GM12878 (cell line): ENCODE measurements around the gene COQ10B. TPM values are rescaled to one million over a fixed set of nuclear protein-coding genes. Genes with fewer than 3 reads are reported as not detected.
A peak's percentile ranks its signal among the peaks of the same experiment; 100 is the strongest.

ENCODE experiments used
- ASH2L ChIP-seq: fragments of 300-600, 200-600 bp; sonication (generic); IDR thresholded peaks from 2 replicates; pipeline ENCODE4 v1.6.1; 2017; ENCODE audit warnings: low read depth, mild to moderate bottlenecking, borderline replicate concordance
- ATF7 ChIP-seq: fragments of 450-650 bp; IDR thresholded peaks from 2 replicates; pipeline ENCODE4 v1.6.1; 2016; ENCODE audit warnings: low read depth, mild to moderate bottlenecking
- BHLHE40 ChIP-seq, 2 experiments: fragments of 450-650 bp in 1 of 2; IDR thresholded peaks; 2 replicates each; pipeline ENCODE4 v1.6.1; 2011 to 2017; ENCODE audit warnings: low read depth in 2 of 2, borderline replicate concordance in 1 of 2, improper control_type of control experiment in 1 of 2, low read length in 1 of 2, mild to moderate bottlenecking in 1 of 2
- CBX3 ChIP-seq: fragments of 200-600 bp; sonication (generic); IDR thresholded peaks from 2 replicates; pipeline ENCODE4 v1.6.1; 2016; ENCODE audit warnings: low read depth, borderline replicate concordance
- CEBPB ChIP-seq, 2 experiments: fragments of 150-350 bp in 1 of 2; IDR thresholded peaks; 2 replicates each; pipeline ENCODE4 v1.6.1; 2012 to 2014; ENCODE audit warnings: low read depth in 2 of 2, low read length in 2 of 2, borderline replicate concordance in 1 of 2, inconsistent platforms in 1 of 2
- E2F8 ChIP-seq: fragments of 450-650 bp; IDR thresholded peaks from 2 replicates; pipeline ENCODE4 v1.6.1; 2018; ENCODE audit warnings: mild to moderate bottlenecking, low read depth, moderate library complexity; ENCODE audit not compliant: partially characterized antibody
- ELK1 ChIP-seq: IDR thresholded peaks from 2 replicates; pipeline ENCODE4 v1.6.1; 2012; ENCODE audit warnings: low read depth, low read length, improper control_type of control experiment
- IKZF1 ChIP-seq: fragments of 450-650 bp; conservative IDR thresholded peaks from 2 replicates; pipeline ENCODE4 v1.6.1; 2017; ENCODE audit warnings: antibody characterized with exemption, mild to moderate bottlenecking
- JUNB ChIP-seq: IDR thresholded peaks from 2 replicates; pipeline ENCODE4 v1.6.1; 2016; ENCODE audit warnings: antibody characterized with exemption, mild to moderate bottlenecking
- MEF2A ChIP-seq: IDR thresholded peaks from 2 replicates; pipeline ENCODE4 v1.6.1; 2011; ENCODE audit warnings: low read depth, mild to moderate bottlenecking, low read length, moderate library complexity; ENCODE audit not compliant: insufficient read depth
- MLLT1 ChIP-seq: fragments of 450-650 bp; IDR thresholded peaks from 2 replicates; pipeline ENCODE4 v1.6.1; 2016; ENCODE audit warnings: mild to moderate bottlenecking
- MTA2 ChIP-seq: fragments of 450-650 bp; IDR thresholded peaks from 2 replicates; pipeline ENCODE4 v1.6.1; 2016; ENCODE audit warnings: low read depth, mild to moderate bottlenecking, moderate library complexity
- MYB ChIP-seq: fragments of 150-350 bp; IDR thresholded peaks from 2 replicates; pipeline ENCODE4 v1.6.1; 2014; ENCODE audit warnings: mild to moderate bottlenecking, low read depth, low read length, borderline replicate concordance
- RAD51 ChIP-seq: fragments of 450-650 bp; IDR thresholded peaks from 2 replicates; pipeline ENCODE4 v1.6.1; 2016; ENCODE audit warnings: moderate library complexity, mild to moderate bottlenecking, inconsistent platforms
- RCOR1 ChIP-seq: conservative IDR thresholded peaks from 2 replicates; pipeline ENCODE4 v1.6.1; 2012; ENCODE audit warnings: low read depth, low read length, improper control_type of control experiment
- RUNX3 ChIP-seq: IDR thresholded peaks from 2 replicates; pipeline ENCODE4 v1.6.1; 2012; ENCODE audit warnings: low read length, inconsistent platforms
- SKIL ChIP-seq: fragments of 450-650 bp; IDR thresholded peaks from 2 replicates; pipeline ENCODE4 v1.6.1; 2017; ENCODE audit warnings: mild to moderate bottlenecking, low read depth, inconsistent platforms; ENCODE audit not compliant: poor library complexity, severe bottlenecking
- SMAD1 ChIP-seq: fragments of 450-650 bp; IDR thresholded peaks from 2 replicates; pipeline ENCODE4 v1.6.1; 2018; ENCODE audit warnings: mild to moderate bottlenecking, low read depth; ENCODE audit not compliant: partially characterized antibody
- polyA plus RNA-seq, 11 experiments: library from polyadenylated mRNA; depleted of rRNA in 4 of 11; unstranded in 6 of 11; stranded (reverse) in 5 of 11; fragments of >200 nt; fragmentation: Nextera tagmentation in 4 of 11; fragmentation: Illumina TruSeq in 1 of 11; extraction: Ambion mirVana in 4 of 11; extraction: Trizol in 1 of 11; gene quantifications; 1 replicate in 1 of 11; 2 replicates in 10 of 11; pipeline versions ENCODE4 v1.2.1 to v1.2.3, GENCODE V29; 2011 to 2016; ENCODE audit warnings: inconsistent platforms in 2 of 11, missing spikeins in 2 of 11, low read depth in 1 of 11
- total RNA-seq, 4 experiments: library from RNA; depleted of rRNA in 3 of 4; stranded (reverse); fragments of >200 nt in 3 of 4; fragmentation: Illumina TruSeq in 1 of 4; extraction: Trizol in 1 of 4; gene quantifications; 2 replicates each; pipeline versions ENCODE4 v1.2.1 to v1.2.3, GENCODE V29; 2013 to 2021
- TF ChIP-seq, protein P1 (sequence below): fragments of 450-650 bp; IDR thresholded peaks from 2 replicates; pipeline ENCODE4 v1.6.1; 2017; ENCODE audit warnings: low read depth, mild to moderate bottlenecking, moderate library complexity

COQ10B gene
- total and polyA plus RNA-seq, 10 of the 15 experiments (the other 5 are each of a cell fraction or from before 2014, with no cell fraction given): 3.6 to 23.2 (median 13.2) TPM

- TF ChIP-seq MLLT1 (peak; percentile 72; the same call in 1 of the 2 replicates), ELK1 (peak; percentile 83), RAD51 (peak; percentile 98), SMAD1 (peak; percentile 23), MEF2A (0 out of 2 replicates have a peak, but pooled peaks have one; percentile 31), SKIL (peak; percentile 41), CEBPB (IDR thresholded peaks at IDR 0.05; ENCODE audit: borderline replicate concordance in 1 of 2, low read depth in 2 of 2, low read length in 2 of 2) (no peak), ATF7 (peak; percentile 41), JUNB (no peak), MTA2 (no peak), IKZF1 (peak; percentile 66; the same call in 1 of the 2 replicates), BHLHE40 (IDR thresholded peaks at IDR 0.05; ENCODE audit: borderline replicate concordance in 1 of 2, low read depth in 2 of 2, low read length in 1 of 2) (peak; percentile 87 to 96; a peak in 3 of 4 replicates), RUNX3 (peak; percentile 60), E2F8 (peak; percentile 70), RCOR1 (no peak), CBX3 (no peak), ASH2L (peak; percentile 87; the same call in 1 of the 2 replicates), MYB (no peak)
- TF ChIP-seq, protein P1, sequence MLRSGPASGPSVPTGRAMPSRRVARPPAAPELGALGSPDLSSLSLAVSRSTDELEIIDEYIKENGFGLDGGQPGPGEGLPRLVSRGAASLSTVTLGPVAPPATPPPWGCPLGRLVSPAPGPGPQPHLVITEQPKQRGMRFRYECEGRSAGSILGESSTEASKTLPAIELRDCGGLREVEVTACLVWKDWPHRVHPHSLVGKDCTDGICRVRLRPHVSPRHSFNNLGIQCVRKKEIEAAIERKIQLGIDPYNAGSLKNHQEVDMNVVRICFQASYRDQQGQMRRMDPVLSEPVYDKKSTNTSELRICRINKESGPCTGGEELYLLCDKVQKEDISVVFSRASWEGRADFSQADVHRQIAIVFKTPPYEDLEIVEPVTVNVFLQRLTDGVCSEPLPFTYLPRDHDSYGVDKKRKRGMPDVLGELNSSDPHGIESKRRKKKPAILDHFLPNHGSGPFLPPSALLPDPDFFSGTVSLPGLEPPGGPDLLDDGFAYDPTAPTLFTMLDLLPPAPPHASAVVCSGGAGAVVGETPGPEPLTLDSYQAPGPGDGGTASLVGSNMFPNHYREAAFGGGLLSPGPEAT: peak; percentile 90
These were observed 18.5 kb upstream of the COQ10B start, which contains the start of gene SF3B1 (continued) for GRCh38 chr2:197434541-197435513.
